GM10248 (cell line): Measurements from ENCODE around the gene CMC2.

ENCODE experiments used
- CTCF ChIA-PET: fragments of 300-600 bp; sonication (Branson Sonifier 250); formaldehyde crosslinking; extraction: SDS; loops from one replicate; lab custom pipeline; 2021; ENCODE audit warnings: antibody characterized with exemption; lab: Yijun Ruan, JAX
- POLR2A ChIA-PET: fragments of 350-650 bp; sonication (Branson Sonifier 250); formaldehyde crosslinking; extraction: SDS; loops from one replicate; lab custom pipeline; 2020; ENCODE audit warnings: antibody characterized with exemption; lab: Yijun Ruan, JAX
- DNase-seq: peaks from one replicate; pipeline ENCODE4 v3.0.0; 2012; ENCODE audit errors: extremely low spot score
- TF ChIP-seq, protein P1 (sequence below): IDR thresholded peaks from 2 replicates; pipeline ENCODE4 v1.5.1; 2012; ENCODE audit warnings: mild to moderate bottlenecking, low read depth; ENCODE audit errors: extremely low read depth, missing control alignments, control extremely low read depth

Gene CMC2

DNA sequence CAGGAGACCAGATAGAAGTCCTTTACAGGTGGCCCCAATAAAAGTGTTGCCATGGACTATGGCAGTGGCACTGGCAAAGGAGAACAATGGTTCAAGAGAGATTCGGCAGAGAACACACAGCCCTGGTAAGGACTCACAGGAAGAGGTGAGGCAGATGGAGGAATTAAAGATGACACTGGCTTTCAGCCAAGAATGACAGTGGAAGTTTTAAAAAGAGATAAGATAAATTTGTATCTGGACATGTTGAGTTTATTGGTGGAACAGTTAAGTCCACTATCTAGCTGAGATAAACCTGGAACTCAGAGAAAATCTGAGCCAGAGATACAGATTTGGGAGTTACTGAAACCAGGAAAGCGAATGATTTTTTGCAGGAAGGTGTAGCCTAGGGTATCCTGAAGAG, 20.1 kb downstream of the CMC2 start:
- TF ChIP-seq, protein P1, sequence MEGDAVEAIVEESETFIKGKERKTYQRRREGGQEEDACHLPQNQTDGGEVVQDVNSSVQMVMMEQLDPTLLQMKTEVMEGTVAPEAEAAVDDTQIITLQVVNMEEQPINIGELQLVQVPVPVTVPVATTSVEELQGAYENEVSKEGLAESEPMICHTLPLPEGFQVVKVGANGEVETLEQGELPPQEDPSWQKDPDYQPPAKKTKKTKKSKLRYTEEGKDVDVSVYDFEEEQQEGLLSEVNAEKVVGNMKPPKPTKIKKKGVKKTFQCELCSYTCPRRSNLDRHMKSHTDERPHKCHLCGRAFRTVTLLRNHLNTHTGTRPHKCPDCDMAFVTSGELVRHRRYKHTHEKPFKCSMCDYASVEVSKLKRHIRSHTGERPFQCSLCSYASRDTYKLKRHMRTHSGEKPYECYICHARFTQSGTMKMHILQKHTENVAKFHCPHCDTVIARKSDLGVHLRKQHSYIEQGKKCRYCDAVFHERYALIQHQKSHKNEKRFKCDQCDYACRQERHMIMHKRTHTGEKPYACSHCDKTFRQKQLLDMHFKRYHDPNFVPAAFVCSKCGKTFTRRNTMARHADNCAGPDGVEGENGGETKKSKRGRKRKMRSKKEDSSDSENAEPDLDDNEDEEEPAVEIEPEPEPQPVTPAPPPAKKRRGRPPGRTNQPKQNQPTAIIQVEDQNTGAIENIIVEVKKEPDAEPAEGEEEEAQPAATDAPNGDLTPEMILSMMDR = no peak
- ChIA-PET CTCF (interaction anchor here (1.4 to 2.2 kb wide), 3 partner anchors 12 to 49 kb away, joined by 3 to 12 read pairs (median 10); partner anchors contain the start of gene ATMIN), POLR2A (no interaction called here)
- no peak for DNase-seq

DNA sequence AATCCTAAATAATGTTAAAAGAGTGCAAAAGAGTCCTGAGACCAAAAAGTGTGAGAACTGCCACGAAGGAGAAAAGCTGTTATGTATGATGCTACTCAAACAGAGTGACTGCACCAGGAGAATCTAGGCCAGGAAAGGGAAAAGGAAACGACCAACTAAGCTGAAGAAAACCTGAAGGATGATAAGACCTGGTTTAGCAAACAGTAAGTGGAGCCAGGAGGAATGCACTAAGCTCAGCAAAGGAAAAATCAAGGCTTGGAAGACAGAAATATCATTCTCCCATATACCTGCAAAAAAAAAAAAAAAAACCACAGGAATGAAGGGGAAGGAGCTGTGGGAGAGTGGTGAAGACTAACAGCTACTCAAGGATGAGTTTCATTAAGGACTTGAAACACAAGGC, 21.1 kb downstream of the CMC2 start:
- ChIA-PET CTCF (interaction anchor here (1.0 to 2.2 kb wide), 3 partner anchors 9 to 18 kb away, joined by 3 to 12 read pairs (median 10); no protein-coding TSS in a partner anchor), POLR2A (no interaction called here)
- no peak for DNase-seq
- TF ChIP-seq, protein P1 = no peak

DNA sequence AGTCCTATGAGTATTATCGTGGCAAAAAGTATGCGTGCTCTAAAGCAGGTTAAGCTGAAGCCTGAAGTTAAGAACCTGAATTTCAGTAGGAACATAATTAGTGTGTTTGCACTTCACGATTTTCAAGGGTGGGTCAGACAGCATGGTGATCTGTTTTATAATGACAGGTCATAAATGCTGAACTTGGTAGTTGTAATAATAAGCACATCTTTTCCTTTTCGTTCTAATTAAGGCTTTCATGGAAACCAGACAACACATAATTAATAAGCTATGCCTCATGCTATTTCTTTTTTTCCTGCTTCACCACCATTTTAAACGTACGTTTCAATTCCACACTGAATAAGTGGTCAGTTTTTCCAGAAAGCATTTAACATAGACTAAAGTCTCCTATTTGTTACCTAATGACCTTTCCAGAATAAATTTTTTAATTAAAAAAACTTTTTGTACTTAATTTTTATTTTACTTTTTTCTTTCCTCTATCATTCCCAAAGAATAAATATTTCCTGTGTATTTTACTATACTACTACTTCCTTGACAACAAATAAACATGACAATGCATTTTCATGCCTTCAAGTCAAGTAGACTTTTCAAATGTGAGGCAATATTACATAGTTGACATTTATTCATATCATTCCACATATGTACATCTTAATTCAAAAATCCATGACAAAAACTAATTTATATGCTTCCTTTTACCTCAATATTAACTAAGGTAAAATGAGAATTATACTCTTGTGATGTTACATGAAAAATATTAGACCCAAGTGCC, 22.4 kb downstream of the CMC2 start:
- POLR2A ChIA-PET = no interaction called here
- DNase-seq = no peak
- TF ChIP-seq, protein P1 = no peak
- CTCF ChIA-PET = interaction anchor here (1.2 kb wide), 1 partner anchor 10 kb away, joined by 5 read pairs; no protein-coding TSS in a partner anchor

DNA sequence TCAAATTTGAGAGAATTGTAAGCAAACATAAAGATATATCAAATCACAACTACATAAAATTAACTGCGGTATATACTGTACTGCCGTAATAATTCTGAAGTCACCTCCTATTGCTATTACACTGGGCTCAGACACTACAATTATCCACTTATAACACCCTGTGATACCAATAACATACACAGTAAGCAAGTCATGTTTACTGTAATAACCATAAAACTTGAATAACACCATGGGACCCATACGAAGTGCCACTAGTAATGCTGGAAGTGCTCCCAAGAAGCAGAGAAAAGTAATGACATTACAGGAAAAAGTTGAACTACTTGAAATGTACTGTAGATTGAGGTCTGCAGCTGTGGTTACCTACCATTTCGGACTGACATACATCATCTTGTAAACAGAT, 24.0 kb downstream of the CMC2 start:
- TF ChIP-seq, protein P1 = no peak
- ChIA-PET POLR2A (no interaction called here), CTCF (no interaction called here)
- DNase-seq = no peak

DNA sequence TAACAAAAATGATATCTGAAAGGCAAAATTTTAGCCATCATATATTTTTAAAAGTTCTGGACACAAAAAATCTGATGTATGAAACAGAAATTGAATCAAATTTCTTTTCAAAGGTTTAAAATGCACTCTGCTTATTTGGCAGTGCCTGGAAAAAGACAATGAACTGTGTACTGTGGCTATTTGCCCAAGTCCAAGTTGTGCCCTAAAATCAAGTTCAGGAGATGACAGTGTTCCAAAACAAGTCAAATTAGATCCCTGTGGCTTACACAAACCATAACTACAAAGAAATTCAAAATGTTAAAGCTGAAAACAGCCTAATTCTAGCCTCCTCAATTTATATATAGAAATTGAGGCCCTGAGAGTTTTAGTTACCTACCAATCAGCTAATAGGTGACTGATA, 25.6 kb downstream of the CMC2 start:
- ChIA-PET CTCF (interaction anchor here (0.8 to 2.2 kb wide), 4 partner anchors 9 to 55 kb away, joined by 3 to 6 read pairs (median 4); partner anchors contain the start of gene ATMIN), POLR2A (no interaction called here)
- TF ChIP-seq, protein P1 = no peak
- DNase-seq = no peak

DNA sequence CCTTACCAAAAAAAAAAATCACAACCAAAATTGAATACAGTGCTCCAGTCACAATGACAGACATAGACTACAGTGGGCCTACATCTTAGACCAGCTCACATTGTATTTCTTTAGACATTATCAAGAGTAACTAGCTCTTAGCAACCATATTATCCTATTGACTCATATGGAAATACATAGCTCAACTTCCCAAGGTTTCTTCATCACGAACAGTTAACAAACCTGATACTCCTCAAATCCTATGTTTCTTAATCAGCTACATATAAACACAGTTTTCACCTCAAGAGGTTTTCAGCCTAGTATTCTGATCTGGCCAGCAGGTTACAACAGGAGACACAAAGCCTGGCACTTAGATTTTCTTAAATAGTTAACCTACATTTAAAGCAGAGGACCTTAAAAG, 29.7 kb downstream of the CMC2 start:
- CTCF ChIA-PET = interaction anchor here (0.6 to 1.0 kb wide), 2 partner anchors 9 to 12 kb away, joined by 3 read pairs; no protein-coding TSS in a partner anchor
- DNase-seq = no peak
- POLR2A ChIA-PET = no interaction called here
- TF ChIP-seq, protein P1 = no peak
